HCT116 (cell line): ENCODE measurements around the gene COL1A1. TPM values are rescaled to one million over a fixed set of nuclear protein-coding genes. Genes with fewer than 3 reads are reported as not detected.

Experiments
- ATAC-seq: fragments of 200-7000 bp; cut with Tn5 transposase; 2 replicates; pipeline ENCODE4 v1.9.1; 2020; ENCODE audit warnings: mild to moderate bottlenecking, moderate library complexity
- BruUV-seq: library from RNA; stranded (reverse); fragments of 400-500 nt; replicated peaks from 2 replicates; lab custom pipeline; 2021; lab: Mats Ljungman, UMichigan
- CTCF ChIA-PET: fragments of 300-600 bp; sonication (Branson Sonifier 250); formaldehyde crosslinking; loops from one replicate; lab custom pipeline; 2021; ENCODE audit warnings: antibody characterized with exemption; lab: Charles Lee
- POLR2A ChIA-PET: fragments of 300-600, 350-600 bp; sonication (Branson Sonifier 250); formaldehyde crosslinking; loops from one replicate; lab custom pipeline; 2021; ENCODE audit warnings: antibody characterized with exemption; lab: Charles Lee
- RAD21 ChIA-PET, 2 experiments: fragments of 300-600 bp; sonication (Branson Sonifier 250); formaldehyde crosslinking; loops; one replicate each; lab custom pipeline; 2023; ENCODE audit warnings: low total read pairs in 2 of 2; ENCODE audit not compliant: uncharacterized antibody in 2 of 2, unreplicated experiment in 2 of 2, low non-redundant PET in 1 of 2; lab: Charles Lee
- DNase-seq: peaks from one replicate; pipeline ENCODE4 v3.0.0-alpha.2; 2010; ENCODE audit warnings: low read depth, low spot score
- H2AFZ ChIP-seq: fragments of 200-600 bp; shearing (Covaris generic), sonication (generic); 2 replicates; pipeline ENCODE4 v1.6.1; 2017; ENCODE audit warnings: low read depth, mixed run types, mixed read lengths, antibody characterized with exemption, low read length; ENCODE audit not compliant: poor library complexity, severe bottlenecking
- H3K27ac ChIP-seq: 2 replicates; pipeline ENCODE4 v1.5.1; 2012; ENCODE audit warnings: low read depth, low read length
- H3K27me3 ChIP-seq: fragments of 200-600 bp; sonication (generic); 2 replicates; pipeline ENCODE4 v1.6.1; 2016; ENCODE audit warnings: mixed run types, low read length, mixed read lengths; ENCODE audit not compliant: insufficient read depth
- H3K36me3 ChIP-seq, 2 experiments: fragments of 200-500 bp in 1 of 2; fragments of 200-600 bp in 1 of 2; sonication (Bioruptor generic) in 1 of 2; sonication (generic) in 1 of 2; 2 replicates each; pipeline versions ENCODE4 v1.5.1 to v1.6.1; 2014 to 2016; ENCODE audit warnings: low read length in 2 of 2, inconsistent platforms in 1 of 2, mixed read lengths in 1 of 2, mixed run types in 1 of 2; ENCODE audit not compliant: insufficient read depth in 2 of 2, control insufficient read depth in 1 of 2
- H3K4me1 ChIP-seq, 2 experiments: fragments of 200-600 bp in 1 of 2; sonication (generic) in 1 of 2; 2 replicates each; pipeline versions ENCODE4 v1.5.1 to v1.6.1; 2012 to 2017; ENCODE audit warnings: low read length in 2 of 2, inconsistent platforms in 1 of 2, mild to moderate bottlenecking in 1 of 2, mixed read lengths in 1 of 2, mixed run types in 1 of 2, moderate library complexity in 1 of 2; ENCODE audit not compliant: insufficient read depth in 2 of 2, control insufficient read depth in 1 of 2
- H3K4me2 ChIP-seq: fragments of 200-600 bp; sonication (generic); 2 replicates; pipeline ENCODE4 v1.6.1; 2017; ENCODE audit warnings: mixed run types, low read length, mixed read lengths
- H3K4me3 ChIP-seq, 2 experiments: fragments of 200-600 bp in 1 of 2; sonication (generic) in 1 of 2; replicated peaks in 1 of 2; 2 replicates each; pipeline ENCODE4 v1.5.1; 2011 to 2016; ENCODE audit warnings: low read length in 2 of 2, control low read depth in 1 of 2, low read depth in 1 of 2, mild to moderate bottlenecking in 1 of 2, mixed read lengths in 1 of 2, mixed run types in 1 of 2
- H3K79me2 ChIP-seq: fragments of 200-600 bp; sonication (generic); 2 replicates; pipeline ENCODE4 v1.6.1; 2017; ENCODE audit warnings: mild to moderate bottlenecking, mixed run types, low read length, moderate library complexity, mixed read lengths; ENCODE audit not compliant: insufficient read depth
- H3K9ac ChIP-seq: fragments of 200-600 bp; sonication (generic); 2 replicates; pipeline ENCODE4 v1.6.1; 2016; ENCODE audit warnings: low read length, mixed read lengths
- H3K9me2 ChIP-seq: fragments of 200-600 bp; sonication (generic), shearing (Covaris generic); 2 replicates; pipeline ENCODE4 v1.6.1; 2017; ENCODE audit warnings: mixed run types, mild to moderate bottlenecking, moderate library complexity; ENCODE audit not compliant: insufficient read depth
- H3K9me3 ChIP-seq, 2 experiments: fragments of 200-500 bp in 1 of 2; fragments of 200-600 bp in 1 of 2; sonication (Bioruptor generic) in 1 of 2; sonication (generic) in 1 of 2; 2 replicates each; pipeline ENCODE4 v1.6.1; 2014 to 2017; ENCODE audit warnings: low read length in 2 of 2, mixed read lengths in 2 of 2, inconsistent platforms in 1 of 2, low read depth in 1 of 2, mild to moderate bottlenecking in 1 of 2, mixed run types in 1 of 2, moderate library complexity in 1 of 2; ENCODE audit not compliant: control insufficient read depth in 1 of 2, insufficient read depth in 1 of 2
- H4K20me1 ChIP-seq: fragments of 200-600 bp; sonication (generic), shearing (Covaris generic); 2 replicates; pipeline ENCODE4 v1.6.1; 2017; ENCODE audit warnings: mixed run types, mild to moderate bottlenecking, moderate library complexity; ENCODE audit not compliant: insufficient read depth
- CEBPB ChIP-seq: IDR thresholded peaks from 2 replicates; pipeline ENCODE4 v1.6.1; 2012; ENCODE audit warnings: low read depth
- EZH2 ChIP-seq: fragments of 200-600 bp; sonication (generic); IDR thresholded peaks from 2 replicates; pipeline ENCODE4 v1.6.1; 2017; ENCODE audit warnings: antibody characterized with exemption, mixed run types
- SP1 ChIP-seq: IDR thresholded peaks from 2 replicates; pipeline ENCODE4 v1.6.1; 2012; ENCODE audit warnings: low read depth
- SRF ChIP-seq: IDR thresholded peaks from 2 replicates; pipeline ENCODE4 v1.6.1; 2012; ENCODE audit warnings: low read depth
- TCF7L2 ChIP-seq: IDR thresholded peaks from 2 replicates; pipeline ENCODE4 v1.7.0; 2011; ENCODE audit warnings: borderline replicate concordance, inconsistent platforms; ENCODE audit not compliant: insufficient read depth, insufficient read length; ENCODE audit errors: extremely low read depth
- ZNF274 ChIP-seq: fragments of 200-500 bp; sonication (Bioruptor generic); IDR thresholded peaks from 2 replicates; pipeline ENCODE4 v1.6.1; 2014; ENCODE audit warnings: mild to moderate bottlenecking, low read depth, low read length, inconsistent platforms
- intact Hi-C: fragments of 100-400 bp; cut with micrococcal nuclease; formaldehyde crosslinking; loops from 2 replicates; pipeline ENCODE4 v1.10.0; 2022
- total RNA-seq: library from RNA; stranded (reverse); gene quantifications from one replicate; pipeline ENCODE4 v1.2.1, GENCODE V29; 2021; ENCODE audit not compliant: unreplicated experiment
- TF ChIP-seq, protein P1 (sequence below): IDR thresholded peaks from 2 replicates; pipeline ENCODE4 v1.6.1; 2012
- TF ChIP-seq, protein P2 (sequence below), 3 experiments: fragments of 200-600 bp in 1 of 3; sonication (generic) in 1 of 3; IDR thresholded peaks in 2 of 3; conservative IDR thresholded peaks in 1 of 3; 2 replicates each; pipeline ENCODE4 v1.5.1; 2012 to 2017; ENCODE audit warnings: low read depth in 2 of 3, low read length in 2 of 3, antibody characterized with exemption in 1 of 3, borderline replicate concordance in 1 of 3, control low read depth in 1 of 3, mild to moderate bottlenecking in 1 of 3, mixed read lengths in 1 of 3, mixed run types in 1 of 3, moderate library complexity in 1 of 3; ENCODE audit not compliant: insufficient read depth in 1 of 3

Gene COL1A1
- total RNA-seq, 1 experiment from 2014 or later = 33.6 TPM

DNA sequence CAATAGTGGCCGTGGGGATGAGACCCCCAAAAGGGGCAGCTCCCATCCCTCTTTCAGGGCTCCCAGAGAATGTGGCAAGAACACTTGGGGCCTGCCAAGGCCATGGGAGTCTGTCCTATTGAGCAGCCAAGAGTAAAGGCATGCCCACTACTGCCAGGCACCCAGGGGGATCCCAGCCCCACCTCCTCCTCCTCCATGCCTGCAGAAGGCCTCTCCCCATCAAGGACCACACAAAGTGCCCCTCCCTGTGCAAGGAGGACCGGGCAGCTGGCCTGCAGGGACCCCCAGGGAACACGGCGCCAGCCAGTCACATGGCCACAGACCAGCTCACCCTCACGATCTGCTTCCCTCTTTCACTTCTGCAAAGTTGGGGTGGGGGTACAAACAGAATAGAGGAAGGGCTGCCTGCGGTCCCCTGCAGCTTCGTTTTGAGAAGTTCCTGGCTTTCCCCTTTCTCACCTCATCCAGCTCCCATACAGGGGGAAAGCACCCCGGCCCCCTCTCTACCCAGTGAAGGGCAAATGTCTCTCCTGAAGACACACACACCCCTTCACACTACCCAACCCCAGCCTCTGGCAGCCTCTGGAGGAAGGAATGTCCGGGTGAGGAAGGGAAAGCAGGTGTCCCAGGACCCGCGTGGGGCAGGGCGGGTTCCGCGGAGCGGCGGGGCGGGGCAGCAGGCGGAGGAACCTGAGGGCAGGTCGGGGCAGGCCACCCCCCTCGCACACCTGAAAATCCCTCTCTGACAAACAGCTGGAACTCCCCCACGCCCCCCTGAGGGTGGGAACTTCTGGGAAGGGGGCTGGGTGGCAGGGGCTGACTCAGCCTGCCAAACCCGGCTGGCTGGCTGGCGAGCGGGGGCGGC, 53.0 kb downstream of the COL1A1 start:
- intact Hi-C loops = no loop called here
- H3K36me3 ChIP-seq = peaks cover 28 to 38% of the 10 kb centered on the region in 2 experiments; a peak in 3 of 4 replicates
- no peak overlapping the region for H2AFZ ChIP-seq
- no peak for TF ChIP-seq TCF7L2
- TF ChIP-seq, protein P1, sequence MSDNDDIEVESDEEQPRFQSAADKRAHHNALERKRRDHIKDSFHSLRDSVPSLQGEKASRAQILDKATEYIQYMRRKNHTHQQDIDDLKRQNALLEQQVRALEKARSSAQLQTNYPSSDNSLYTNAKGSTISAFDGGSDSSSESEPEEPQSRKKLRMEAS = peak; percentile 78; the same call in 1 of the 2 replicates
- TF ChIP-seq SP1 = no peak
- TF ChIP-seq, protein P2, sequence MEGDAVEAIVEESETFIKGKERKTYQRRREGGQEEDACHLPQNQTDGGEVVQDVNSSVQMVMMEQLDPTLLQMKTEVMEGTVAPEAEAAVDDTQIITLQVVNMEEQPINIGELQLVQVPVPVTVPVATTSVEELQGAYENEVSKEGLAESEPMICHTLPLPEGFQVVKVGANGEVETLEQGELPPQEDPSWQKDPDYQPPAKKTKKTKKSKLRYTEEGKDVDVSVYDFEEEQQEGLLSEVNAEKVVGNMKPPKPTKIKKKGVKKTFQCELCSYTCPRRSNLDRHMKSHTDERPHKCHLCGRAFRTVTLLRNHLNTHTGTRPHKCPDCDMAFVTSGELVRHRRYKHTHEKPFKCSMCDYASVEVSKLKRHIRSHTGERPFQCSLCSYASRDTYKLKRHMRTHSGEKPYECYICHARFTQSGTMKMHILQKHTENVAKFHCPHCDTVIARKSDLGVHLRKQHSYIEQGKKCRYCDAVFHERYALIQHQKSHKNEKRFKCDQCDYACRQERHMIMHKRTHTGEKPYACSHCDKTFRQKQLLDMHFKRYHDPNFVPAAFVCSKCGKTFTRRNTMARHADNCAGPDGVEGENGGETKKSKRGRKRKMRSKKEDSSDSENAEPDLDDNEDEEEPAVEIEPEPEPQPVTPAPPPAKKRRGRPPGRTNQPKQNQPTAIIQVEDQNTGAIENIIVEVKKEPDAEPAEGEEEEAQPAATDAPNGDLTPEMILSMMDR (IDR thresholded peaks at IDR 0.05 in 2 of 3, conservative IDR thresholded peaks at IDR 0.05 in 1 of 3; ENCODE audit: borderline replicate concordance in 1 of 3, insufficient read depth in 1 of 3, low read depth in 2 of 3, low read length in 2 of 3) = peak in 2 of 3 experiments; percentile 17 to 33; a peak in 3 of 6 replicates
- TF ChIP-seq ZNF274 = no peak
- no peak for TF ChIP-seq EZH2
- no peak for TF ChIP-seq CEBPB
- TF ChIP-seq SRF = no peak
- no peaks in the 10 kb centered on the region for H4K20me1 ChIP-seq
- no peaks in the 10 kb centered on the region for H3K9me2 ChIP-seq
- ATAC-seq (peak; percentile 13), DNase-seq (no peak)
- H3K9ac ChIP-seq = peak overlapping the region; percentile 74
- peaks cover 21 to 46% of the 10 kb centered on the region in 2 experiments for H3K4me1 ChIP-seq
- RAD21 ChIA-PET = no interaction called here
- peak overlapping the region; percentile 76 to 97 for H3K4me3 ChIP-seq
- H3K27me3 ChIP-seq = no peaks in the 10 kb centered on the region
- H3K27ac ChIP-seq = peak overlapping the region; percentile 89
- CTCF ChIA-PET = interaction anchor here (0.7 to 2.3 kb wide), 3 partner anchors 13 to 21 kb away, joined by 5 read pairs; no protein-coding TSS in a partner anchor
- BruUV-seq = no TSS peak
- H3K4me2 ChIP-seq = peak overlapping the region; percentile 92
- peaks cover 73% of the 10 kb centered on the region for H3K79me2 ChIP-seq
- POLR2A ChIA-PET = no interaction called here
- no peaks in the 10 kb centered on the region for H3K9me3 ChIP-seq
